DOHH2 (cell line): ENCODE data around the gene MORN5.

Source experiments
- H3F3A ChIP-seq: fragments of 200-600 bp; sonication (generic), shearing (Covaris generic); 2 replicates; pipeline ENCODE4 v1.6.0; 2016; ENCODE audit warnings: antibody characterized with exemption, mild to moderate bottlenecking; ENCODE audit not compliant: control insufficient read depth, insufficient read depth
- H3K27ac ChIP-seq: fragments of 200-600 bp; sonication (generic); 2 replicates; pipeline ENCODE4 v1.5.1; 2014; ENCODE audit warnings: low read depth, mild to moderate bottlenecking, low read length, moderate library complexity
- H3K27me3 ChIP-seq: fragments of 200-600 bp; sonication (generic); 2 replicates; pipeline ENCODE4 v1.6.1; 2014; ENCODE audit warnings: mild to moderate bottlenecking, low read length, mixed read lengths; ENCODE audit not compliant: control insufficient read depth
- H3K36me3 ChIP-seq: fragments of 200-600 bp; sonication (generic); 2 replicates; pipeline ENCODE4 v1.6.1; 2014; ENCODE audit warnings: mild to moderate bottlenecking, low read length, moderate library complexity, mixed read lengths; ENCODE audit not compliant: control insufficient read depth
- H3K4me1 ChIP-seq: fragments of 200-600 bp; sonication (generic); 2 replicates; pipeline ENCODE4 v1.6.1; 2014; ENCODE audit warnings: mild to moderate bottlenecking, low read length, mixed read lengths; ENCODE audit not compliant: control insufficient read depth
- H3K4me2 ChIP-seq: fragments of 200-600 bp; sonication (generic); 2 replicates; pipeline ENCODE4 v1.6.0; 2014; ENCODE audit warnings: mild to moderate bottlenecking, low read length, moderate library complexity
- H3K4me3 ChIP-seq: fragments of 200-600 bp; sonication (generic); 2 replicates; pipeline ENCODE4 v1.5.1; 2014; ENCODE audit warnings: mild to moderate bottlenecking, low read length, mixed read lengths
- H3K79me2 ChIP-seq: fragments of 200-600 bp; sonication (generic); 2 replicates; pipeline ENCODE4 v1.6.1; 2014; ENCODE audit warnings: mild to moderate bottlenecking, low read length, mixed read lengths; ENCODE audit not compliant: control insufficient read depth
- H3K9me2 ChIP-seq: fragments of 200-600 bp; sonication (generic); replicated peaks from 2 replicates; pipeline ENCODE4 v1.6.1; 2014; ENCODE audit warnings: mild to moderate bottlenecking, low read length, mixed read lengths; ENCODE audit not compliant: control insufficient read depth
- H3K9me3 ChIP-seq: fragments of 200-600 bp; sonication (generic); 2 replicates; pipeline ENCODE4 v1.6.1; 2014; ENCODE audit warnings: antibody characterized with exemption, low read length, mixed read lengths; ENCODE audit not compliant: control insufficient read depth, insufficient read depth
- H4K20me1 ChIP-seq: fragments of 200-600 bp; sonication (generic); 2 replicates; pipeline ENCODE4 v1.6.0; 2014; ENCODE audit warnings: low read depth, mild to moderate bottlenecking, antibody characterized with exemption, low read length, moderate library complexity; ENCODE audit not compliant: control insufficient read depth, insufficient read depth
- EZH2phosphoT487 ChIP-seq: fragments of 200-600 bp; sonication (generic); IDR thresholded peaks from 2 replicates; pipeline ENCODE4 v1.6.1; 2017; ENCODE audit warnings: borderline replicate concordance, mild to moderate bottlenecking, antibody characterized with exemption, low read length, moderate library complexity, mixed read lengths
- TF ChIP-seq, protein P1 (sequence below): fragments of 200-600 bp; sonication (generic); IDR thresholded peaks from one replicate; pipeline ENCODE4 v1.5.1; 2014; ENCODE audit warnings: antibody characterized with exemption, mild to moderate bottlenecking, low read depth, low read length; ENCODE audit not compliant: poor library complexity, severe bottlenecking

MORN5 gene

DNA sequence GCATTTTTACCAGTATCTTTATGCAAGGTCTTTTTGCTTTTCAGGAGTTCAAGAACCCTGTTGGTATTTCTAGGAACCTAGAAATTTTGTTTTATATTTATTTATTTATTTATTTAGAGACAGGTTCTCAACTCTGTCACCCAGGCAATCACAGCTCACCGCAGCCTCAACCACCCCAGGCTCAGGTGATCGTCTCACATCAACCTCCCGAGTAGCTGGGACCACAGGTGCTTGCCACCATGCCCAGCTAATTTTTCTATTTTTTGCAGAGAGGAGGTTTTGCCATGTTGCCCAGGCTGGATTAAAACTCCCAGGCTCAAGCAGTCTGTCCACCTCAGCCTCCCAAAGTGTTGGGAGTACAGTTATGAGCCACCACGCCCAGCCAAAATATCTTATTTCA is 36.2 kb downstream of the MORN5 start:
- Histone ChIP-seq H3F3A (no peaks in the 10 kb centered on the region), H4K20me1 (no peaks in the 10 kb centered on the region), H3K9me3 (no peaks in the 10 kb centered on the region), H3K4me3 (no peak overlapping the region), H3K4me1 (no peaks in the 10 kb centered on the region), H3K27ac (no peak overlapping the region), H3K36me3 (no peaks in the 10 kb centered on the region), H3K9me2 (no peaks in the 10 kb centered on the region), H3K4me2 (no peak overlapping the region), H3K27me3 (peaks cover 6% of the 10 kb centered on the region; the same call in 1 of the 2 replicates), H3K79me2 (no peaks in the 10 kb centered on the region)
- no peak for TF ChIP-seq EZH2phosphoT487
- TF ChIP-seq, protein P1, sequence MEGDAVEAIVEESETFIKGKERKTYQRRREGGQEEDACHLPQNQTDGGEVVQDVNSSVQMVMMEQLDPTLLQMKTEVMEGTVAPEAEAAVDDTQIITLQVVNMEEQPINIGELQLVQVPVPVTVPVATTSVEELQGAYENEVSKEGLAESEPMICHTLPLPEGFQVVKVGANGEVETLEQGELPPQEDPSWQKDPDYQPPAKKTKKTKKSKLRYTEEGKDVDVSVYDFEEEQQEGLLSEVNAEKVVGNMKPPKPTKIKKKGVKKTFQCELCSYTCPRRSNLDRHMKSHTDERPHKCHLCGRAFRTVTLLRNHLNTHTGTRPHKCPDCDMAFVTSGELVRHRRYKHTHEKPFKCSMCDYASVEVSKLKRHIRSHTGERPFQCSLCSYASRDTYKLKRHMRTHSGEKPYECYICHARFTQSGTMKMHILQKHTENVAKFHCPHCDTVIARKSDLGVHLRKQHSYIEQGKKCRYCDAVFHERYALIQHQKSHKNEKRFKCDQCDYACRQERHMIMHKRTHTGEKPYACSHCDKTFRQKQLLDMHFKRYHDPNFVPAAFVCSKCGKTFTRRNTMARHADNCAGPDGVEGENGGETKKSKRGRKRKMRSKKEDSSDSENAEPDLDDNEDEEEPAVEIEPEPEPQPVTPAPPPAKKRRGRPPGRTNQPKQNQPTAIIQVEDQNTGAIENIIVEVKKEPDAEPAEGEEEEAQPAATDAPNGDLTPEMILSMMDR = no peak

GRCh38 chr9:122197426-122197825 is 37.7 kb downstream of the MORN5 start:
- Histone ChIP-seq H3K4me1 (no peaks in the 10 kb centered on the region), H3K9me3 (no peaks in the 10 kb centered on the region), H3K79me2 (no peaks in the 10 kb centered on the region), H3K9me2 (no peaks in the 10 kb centered on the region), H3K27ac (no peak overlapping the region), H4K20me1 (no peaks in the 10 kb centered on the region), H3K4me2 (no peak overlapping the region), H3K36me3 (no peaks in the 10 kb centered on the region), H3F3A (no peaks in the 10 kb centered on the region), H3K27me3 (peaks cover 6% of the 10 kb centered on the region; the same call in 1 of the 2 replicates), H3K4me3 (no peak overlapping the region)
- TF ChIP-seq, protein P1 = no peak
- TF ChIP-seq EZH2phosphoT487 = no peak

DNA sequence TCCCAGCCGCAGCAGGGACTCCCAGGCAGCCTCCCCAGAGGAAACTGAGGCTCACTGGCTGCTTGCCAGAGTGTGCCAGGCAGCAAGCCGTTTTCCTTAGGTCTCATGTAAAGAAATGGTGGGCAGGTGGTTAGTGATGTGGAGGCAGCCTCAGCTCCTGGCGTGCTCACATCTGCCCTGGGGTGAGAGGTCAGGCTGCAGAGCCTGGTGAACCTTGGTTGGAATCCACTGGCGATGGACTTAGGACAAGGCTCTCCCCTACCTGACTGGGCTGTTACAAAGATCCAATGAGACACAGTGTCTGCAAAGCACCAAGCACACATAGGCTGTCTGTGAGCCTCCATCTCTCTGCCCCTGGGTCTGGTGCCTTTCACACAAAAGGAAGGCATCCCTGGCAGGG is 38.2 kb downstream of the MORN5 start:
- Histone ChIP-seq H4K20me1 (no peaks in the 10 kb centered on the region), H3K36me3 (no peaks in the 10 kb centered on the region)

More for the DNA sequence above, 38.2 kb downstream of the MORN5 start:
- no peaks in the 10 kb centered on the region for H3F3A ChIP-seq
- H3K4me3 ChIP-seq = no peak overlapping the region
- peaks cover 6% of the 10 kb centered on the region; the same call in 1 of the 2 replicates for H3K27me3 ChIP-seq
- H3K4me2 ChIP-seq = no peak overlapping the region
- TF ChIP-seq, protein P1 = no peak
- no peaks in the 10 kb centered on the region for H3K9me2 ChIP-seq
- no peaks in the 10 kb centered on the region for H3K4me1 ChIP-seq
- no peaks in the 10 kb centered on the region for H3K9me3 ChIP-seq
- H3K79me2 ChIP-seq = no peaks in the 10 kb centered on the region
- H3K27ac ChIP-seq = no peak overlapping the region
